Tibial artery (tissue), 4 donors: ENCODE results near the gene NLRP13.
"Not testable (repeated sequence)": the region's sequence is repeated elsewhere in the genome, so short reads cannot be mapped to it uniquely, and the experiment has no call there.

ENCODE experiments used
- DNase-seq, 2 donors: peaks; one replicate each; pipeline ENCODE4 v3.0.0-alpha.2; 2019
- H3K27ac ChIP-seq, 2 donors: fragments of 200-600 bp; sonication (generic) in 1 of 2; 1 replicate in 1 of 2; 2 replicates in 1 of 2; pipeline ENCODE4 v1.5.1; 2018 to 2019; ENCODE audit warnings: mild to moderate bottlenecking in 1 of 2
- H3K27me3 ChIP-seq, 2 donors: fragments of 200-600 bp; sonication (generic) in 1 of 2; one replicate each; pipeline versions ENCODE4 v1.5.1 to v1.6.0; 2016 to 2019
- H3K36me3 ChIP-seq, 3 donors: fragments of 200-600 bp; sonication (generic) in 2 of 3; one replicate each; pipeline ENCODE4 v1.5.1; 2016 to 2019; ENCODE audit warnings: mild to moderate bottlenecking in 2 of 3
- H3K4me1 ChIP-seq, 4 donors: fragments of 200-600 bp; sonication (generic) in 2 of 4; 1 replicate in 3 of 4; 2 replicates in 1 of 4; pipeline ENCODE4 v1.5.1; 2016 to 2019
- H3K4me3 ChIP-seq, 2 donors: fragments of 200-600 bp; sonication (generic) in 1 of 2; 1 replicate in 1 of 2; 2 replicates in 1 of 2; pipeline ENCODE4 v1.5.1; 2018 to 2019; ENCODE audit warnings: mild to moderate bottlenecking in 2 of 2
- H3K9me3 ChIP-seq, 3 donors: fragments of 200-600 bp; sonication (generic) in 1 of 3; one replicate each; pipeline ENCODE4 v1.5.1; 2016 to 2019
- CTCF ChIP-seq, 2 experiments: fragments of 200-600 bp in 1 of 2; fragments of 450-650 bp in 1 of 2; IDR thresholded peaks; one replicate each; pipeline ENCODE4 v1.5.1; 2017 to 2019; ENCODE audit warnings: antibody characterized with exemption in 2 of 2, mild to moderate bottlenecking in 1 of 2, moderate library complexity in 1 of 2
- intact Hi-C: fragments of 100-400 bp; cut with DNase I; formaldehyde crosslinking; loops from one replicate; pipeline ENCODE4 v1.15.0; 2023; ENCODE audit warnings: low total_unique reads

NLRP13 gene

GRCh38 chr19:55935206-55935605 is 3.1 kb upstream of the NLRP13 start:
- H3K4me1 ChIP-seq = no peaks in the 10 kb centered on the region

GRCh38 chr19:55930996-55931515 is 1.1 kb downstream of the NLRP13 start:
- Histone ChIP-seq H3K4me1 (no peaks in the 10 kb centered on the region), H3K27me3 (no peaks in the 10 kb centered on the region), H3K27ac (no peak overlapping the region), H3K9me3 (peaks cover 0 to 3% (median 0%) of the 10 kb centered on the region in 3 donors), H3K36me3 (no peaks in the 10 kb centered on the region), H3K4me3 (no peak overlapping the region)
- no peak for TF ChIP-seq CTCF (IDR thresholded peaks at IDR 0.05)
- no peak for DNase-seq
- intact Hi-C loops = no loop called here

More at GRCh38 chr19:55935206-55935605, 3.1 kb upstream of the NLRP13 start:
- DNase-seq = no peak
- H3K9me3 ChIP-seq = peaks cover 0 to 8% (median 0%) of the 10 kb centered on the region in 3 donors
- H3K4me3 ChIP-seq = no peak overlapping the region
- intact Hi-C loops = no loop called here
- H3K36me3 ChIP-seq = no peaks in the 10 kb centered on the region
- H3K27me3 ChIP-seq = no peaks in the 10 kb centered on the region
- TF ChIP-seq CTCF (IDR thresholded peaks at IDR 0.05) = no peak
- no peak overlapping the region for H3K27ac ChIP-seq

- H3K4me3 ChIP-seq, H3K27ac ChIP-seq, intact Hi-C loops, H3K36me3 ChIP-seq, H3K9me3 ChIP-seq, H3K27me3 ChIP-seq, H3K4me1 ChIP-seq, DNase-seq: not testable (repeated sequence)
These were observed 2.9 kb downstream of the NLRP13 start for GRCh38 chr19:55929258-55929657.

- Histone ChIP-seq H3K4me3 (no peak overlapping the region), H3K27me3 (no peaks in the 10 kb centered on the region), H3K9me3 (peaks cover 0 to 5% (median 5%) of the 10 kb centered on the region in 3 donors), H3K27ac (no peak overlapping the region), H3K4me1 (no peaks in the 10 kb centered on the region), H3K36me3 (no peaks in the 10 kb centered on the region)
- DNase-seq = no peak
- TF ChIP-seq CTCF (IDR thresholded peaks at IDR 0.05) = no peak
- intact Hi-C loops = no loop called here
These were observed 4.1 kb downstream of the NLRP13 start for GRCh38 chr19:55927991-55928390.

GRCh38 chr19:55923556-55923955 is 8.6 kb downstream of the NLRP13 start:
- Histone ChIP-seq H3K4me1 (no peaks in the 10 kb centered on the region), H3K4me3 (no peak overlapping the region), H3K9me3 (peaks cover 0 to 16% (median 11%) of the 10 kb centered on the region in 3 donors), H3K36me3 (no peaks in the 10 kb centered on the region), H3K27me3 (no peaks in the 10 kb centered on the region), H3K27ac (no peak overlapping the region)
- intact Hi-C loops = no loop called here
- no peak for TF ChIP-seq CTCF (IDR thresholded peaks at IDR 0.05)
- no peak for DNase-seq

GRCh38 chr19:55913643-55914268 is 18.4 kb downstream of the NLRP13 start:
- Histone ChIP-seq H3K36me3 (no peaks in the 10 kb centered on the region), H3K27ac (no peak overlapping the region), H3K9me3 (peaks cover 0 to 13% (median 11%) of the 10 kb centered on the region in 3 donors), H3K4me1 (no peaks in the 10 kb centered on the region), H3K27me3 (no peaks in the 10 kb centered on the region), H3K4me3 (no peak overlapping the region)
- no peak for TF ChIP-seq CTCF (IDR thresholded peaks at IDR 0.05)
- intact Hi-C loops = no loop called here
- DNase-seq = no peak
